SIG-M5 treated with dmso at 0.1 percent for 504 hours (cell line): ENCODE data around the gene GABARAPL1.
"Not testable (repeated sequence)": the region's sequence is repeated elsewhere in the genome, so short reads cannot be mapped to it uniquely, and the experiment has no call there.

Experiments used
- DNase-seq: peaks from one replicate; lab custom pipeline; 2025; ENCODE audit not compliant: unreplicated experiment; lab: John Stamatoyannopoulos, UW

Gene GABARAPL1

DNA sequence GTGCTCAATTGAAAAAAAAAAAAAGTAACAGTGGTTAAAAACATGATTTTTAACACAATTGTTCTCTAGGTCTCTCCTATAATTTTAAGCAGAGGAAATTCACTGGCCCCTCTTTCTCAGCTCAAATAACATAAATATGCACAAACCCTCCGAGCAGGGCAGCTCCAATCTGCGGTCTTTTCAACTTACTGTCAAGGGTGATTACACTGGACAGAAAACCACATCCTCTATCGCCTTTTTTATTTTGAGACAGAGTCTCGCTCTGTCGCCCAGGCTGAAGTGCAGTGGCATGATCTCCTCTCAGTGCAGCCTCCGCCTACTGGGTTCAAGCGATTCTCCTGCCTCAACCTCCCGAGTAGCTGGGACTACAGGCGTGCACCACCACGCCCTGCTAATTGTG, 16.5 kb upstream of the GABARAPL1 start:
- peak; percentile 25 for DNase-seq

- no peak for DNase-seq
These were observed 14.8 kb upstream of the GABARAPL1 start for GRCh38 chr12:10197879-10198278.

- not testable (repeated sequence) for DNase-seq
These were observed 8.2 kb upstream of the GABARAPL1 start for GRCh38 chr12:10204495-10204894.

GRCh38 chr12:10205220-10205807, 7.4 kb upstream of the GABARAPL1 start:
- no peak for DNase-seq

- DNase-seq = no peak
These were observed 5.5 kb upstream of the GABARAPL1 start for GRCh38 chr12:10207136-10207535.

DNA sequence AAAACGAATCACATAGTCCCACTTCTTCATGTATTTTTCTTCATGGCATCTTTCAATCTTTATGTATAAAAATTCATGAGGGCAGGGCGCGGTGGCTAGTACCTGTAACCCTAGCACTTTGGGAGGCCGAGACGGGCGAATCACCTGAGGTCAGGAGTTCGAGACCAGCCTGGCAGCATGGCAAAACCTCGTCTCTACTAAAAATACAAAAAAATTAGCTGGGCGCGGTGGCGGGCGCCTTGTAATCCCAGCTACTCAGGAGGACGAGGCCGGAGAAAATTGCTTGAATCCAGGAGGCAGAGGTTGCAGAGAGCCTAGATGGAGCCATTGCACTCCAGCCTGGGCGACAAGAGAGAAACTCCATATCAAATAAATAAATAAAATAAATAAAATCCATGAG, 2.5 kb upstream of the GABARAPL1 start:
- DNase-seq = no peak

- DNase-seq = no peak
These were observed 1.4 kb upstream of the GABARAPL1 start for GRCh38 chr12:10211101-10211939.

- peak; percentile 92 for DNase-seq
These were observed 538 bp upstream of the GABARAPL1 start for GRCh38 chr12:10211940-10212738.

GRCh38 chr12:10213168-10214135, 775 bp downstream of the GABARAPL1 start:
- peak; percentile 95 for DNase-seq

DNA sequence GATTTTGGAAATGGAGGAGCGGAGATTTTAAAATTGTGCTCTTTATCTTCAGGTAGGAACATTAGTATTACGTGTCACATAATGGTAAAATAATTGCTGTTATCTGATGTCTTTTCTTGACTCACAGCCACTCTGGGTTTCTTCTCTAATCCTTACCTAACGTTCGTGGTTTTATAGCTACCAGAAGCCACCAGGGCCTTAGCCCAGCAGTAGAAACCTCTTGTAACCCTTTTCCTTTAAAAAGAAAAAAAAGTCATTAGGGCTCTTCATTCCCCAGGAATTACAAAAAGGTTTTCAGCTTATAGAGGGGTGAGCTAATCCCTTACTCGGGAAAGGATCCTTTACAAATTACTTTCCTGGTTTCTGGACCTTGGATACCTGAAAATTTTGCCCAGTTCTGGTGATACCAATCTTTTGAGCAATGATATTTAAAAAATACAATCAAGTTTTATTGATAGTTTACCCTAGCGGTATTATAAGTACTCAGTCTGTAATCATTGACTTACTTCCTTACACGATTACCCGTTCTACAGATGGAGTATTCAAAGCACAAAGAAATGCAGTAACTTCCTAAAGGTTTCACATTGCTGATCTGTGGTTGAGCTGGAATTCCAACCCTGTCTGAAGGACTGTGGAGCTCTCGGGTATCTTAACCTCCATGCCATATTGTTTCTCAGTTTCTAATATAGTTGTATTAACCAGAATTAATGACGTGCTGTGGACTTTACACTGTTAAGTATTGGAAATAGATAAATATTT, 1.6 kb downstream of the GABARAPL1 start:
- no peak for DNase-seq

DNA sequence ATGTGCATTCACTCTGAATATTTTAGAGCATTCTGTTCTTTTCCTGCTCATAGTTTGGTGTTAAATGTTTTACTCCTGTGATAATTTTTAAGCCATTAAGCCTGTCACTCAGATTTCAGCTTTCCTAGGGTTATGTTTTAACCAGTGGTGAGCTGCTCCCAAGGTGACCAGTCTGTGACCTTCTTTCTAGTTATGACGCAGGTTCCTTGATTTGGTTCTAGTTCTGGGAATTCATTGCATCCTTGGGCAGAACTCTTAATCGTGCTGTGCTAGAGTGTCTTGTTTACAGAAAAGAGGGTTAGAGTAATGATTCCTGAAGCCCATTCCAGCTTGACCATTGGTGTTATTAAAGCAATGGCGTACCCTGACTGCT, 2.2 kb downstream of the GABARAPL1 start:
- DNase-seq = no peak

DNA sequence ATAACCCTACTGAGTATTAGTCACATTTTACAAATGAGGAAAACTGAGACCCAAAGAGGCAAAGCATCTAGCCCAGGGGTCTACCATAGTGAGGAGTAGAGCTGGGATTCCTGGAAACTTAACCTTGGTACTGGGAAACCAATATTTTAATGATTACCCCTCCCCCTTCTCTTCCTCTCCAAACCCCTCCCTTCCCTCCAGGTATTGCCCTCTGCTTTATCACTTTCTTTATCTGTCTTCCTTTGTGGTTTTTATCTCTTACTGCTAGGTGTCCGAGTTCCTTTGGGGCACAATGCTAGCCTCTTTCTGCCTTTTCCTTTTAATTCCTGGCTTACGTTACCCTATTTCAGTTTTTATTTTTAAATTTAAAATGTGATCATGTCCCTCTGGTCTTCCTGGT, 2.8 kb downstream of the GABARAPL1 start:
- DNase-seq = no peak

- not testable (repeated sequence) for DNase-seq
These were observed 3.3 kb downstream of the GABARAPL1 start for GRCh38 chr12:10215946-10216345.

DNA sequence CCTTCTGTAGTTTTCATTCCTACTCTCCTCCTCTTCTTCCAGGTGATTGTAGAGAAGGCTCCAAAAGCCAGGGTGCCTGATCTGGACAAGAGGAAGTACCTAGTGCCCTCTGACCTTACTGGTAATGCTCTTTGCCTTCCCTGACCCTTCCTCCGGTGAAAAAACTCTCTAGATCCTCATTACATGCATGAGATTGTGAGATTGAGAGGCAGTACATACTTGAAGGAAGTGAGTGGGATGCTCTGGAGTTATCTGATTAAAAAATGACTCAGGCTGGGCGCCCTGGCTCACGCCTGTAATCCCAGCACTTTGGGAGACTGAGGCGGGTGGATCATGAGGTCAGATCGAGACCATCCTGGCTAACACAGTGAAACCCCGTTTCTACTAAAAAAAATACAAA, 5.3 kb downstream of the GABARAPL1 start:
- no peak for DNase-seq

DNA sequence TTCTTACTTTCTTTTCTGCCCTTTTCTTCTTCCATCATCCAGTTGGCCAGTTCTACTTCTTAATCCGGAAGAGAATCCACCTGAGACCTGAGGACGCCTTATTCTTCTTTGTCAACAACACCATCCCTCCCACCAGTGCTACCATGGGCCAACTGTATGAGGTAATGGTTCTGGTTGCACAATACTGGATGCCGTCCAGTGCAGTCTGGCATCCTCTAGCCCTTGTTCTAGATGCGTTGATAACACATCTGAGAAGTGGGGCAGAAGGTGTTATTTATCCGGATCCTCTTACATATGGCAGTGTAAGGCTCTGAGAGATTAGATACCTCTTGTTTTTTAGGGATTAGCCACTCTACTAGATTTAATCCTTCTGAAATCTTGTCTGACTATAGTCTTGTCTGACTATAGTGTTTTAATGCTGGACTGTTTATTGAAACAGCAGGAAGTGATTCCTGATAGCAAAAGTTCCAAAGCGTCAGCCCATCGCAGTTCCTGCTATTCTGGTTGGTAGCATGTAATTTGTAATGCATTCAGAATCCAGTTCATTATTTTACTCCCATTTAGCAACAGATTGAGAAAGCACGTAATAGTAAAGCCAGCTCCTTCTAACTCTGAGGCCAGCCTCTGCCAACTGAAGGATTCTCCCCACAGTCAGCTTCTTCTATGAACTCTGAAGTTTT, 7.9 kb downstream of the GABARAPL1 start:
- DNase-seq = no peak

- DNase-seq = no peak
These were observed 9.2 kb downstream of the GABARAPL1 start for GRCh38 chr12:10221846-10222245.

DNA sequence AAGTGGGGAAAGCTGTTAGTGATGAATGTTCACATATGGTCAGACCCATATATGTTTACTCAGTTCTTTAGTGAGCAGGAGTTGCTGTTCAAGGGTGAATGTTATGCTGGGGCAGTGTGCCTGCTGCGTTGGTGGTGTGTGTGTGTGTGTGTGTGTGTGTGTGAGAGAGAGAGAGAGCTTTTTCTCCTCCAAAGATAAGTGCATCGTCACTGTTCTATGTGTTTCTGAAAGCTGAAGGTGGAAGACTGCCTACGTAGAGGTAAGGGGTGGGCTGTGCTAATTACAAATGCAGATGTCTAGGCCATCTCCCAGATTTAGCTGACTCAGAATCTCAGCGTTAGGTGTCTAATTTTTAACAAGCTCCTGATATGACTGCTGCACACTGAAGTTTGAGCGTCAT, 10.5 kb downstream of the GABARAPL1 start:
- no peak for DNase-seq

GRCh38 chr12:10225426-10225825, 12.7 kb downstream of the GABARAPL1 start:
- DNase-seq = not testable (repeated sequence)

DNA sequence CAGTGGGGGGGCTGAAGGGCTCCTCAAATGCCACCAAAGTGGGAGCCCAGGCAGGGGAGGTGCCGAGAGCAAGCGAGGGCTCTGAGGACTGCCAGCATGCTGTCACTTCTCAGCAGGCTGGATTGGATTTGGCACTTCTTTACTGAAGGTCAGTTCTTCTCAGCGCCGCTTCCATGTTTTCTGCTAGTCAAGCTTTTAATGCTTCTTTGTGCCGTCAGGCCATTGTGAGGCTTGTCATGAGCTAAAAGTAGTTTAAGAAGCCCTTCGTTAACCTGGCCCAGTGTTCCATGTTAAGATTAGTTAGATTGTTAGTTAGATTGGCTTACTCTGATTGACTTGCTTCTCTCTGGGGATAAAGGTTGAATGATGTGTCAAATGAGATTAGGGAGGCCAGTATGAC, 13.4 kb downstream of the GABARAPL1 start:
- DNase-seq = no peak
